ENCODE data around the gene CACNA1G.

CACNA1G gene

GRCh38 chr17:50551433-50551815 lies 9.1 kb upstream of the CACNA1G start:
- no peaks in the 10 kb centered on the region for H3K36me3 ChIP-seq (ENCODE audit: insufficient read depth, low read length)
- no peak overlapping the region for H2AFZ ChIP-seq (ENCODE audit: low read depth, low read length)
- H3K79me2 ChIP-seq (ENCODE audit: insufficient read depth, low read length): no peaks in the 10 kb centered on the region
- no peaks in the 10 kb centered on the region for H3K27me3 ChIP-seq (ENCODE audit: insufficient read depth, low read length, poor library complexity)
- no peak overlapping the region for H3K27ac ChIP-seq (ENCODE audit: low read length)
- ATAC-seq (ENCODE audit: insufficient read depth, low read depth): no peak
- H3K9me3 ChIP-seq (ENCODE audit: insufficient read depth, low read length, severe bottlenecking): no peaks in the 10 kb centered on the region
- H3K4me3 ChIP-seq (ENCODE audit: low read depth in 1 of 2, low read length in 2 of 2): no peak overlapping the region
- no peaks in the 10 kb centered on the region for H4K20me1 ChIP-seq (ENCODE audit: insufficient read depth, low read length)
- no peak for DNase-seq
- H3K4me2 ChIP-seq (ENCODE audit: insufficient read depth, low read length): no peak overlapping the region
- H3K4me1 ChIP-seq (ENCODE audit: insufficient read depth, low read length): peaks cover 15% of the 10 kb centered on the region
- no peak for TF ChIP-seq EZH2 (IDR thresholded peaks at IDR 0.05; ENCODE audit: borderline replicate concordance, low read depth, low read length, severe bottlenecking)
- TF ChIP-seq, protein P1, sequence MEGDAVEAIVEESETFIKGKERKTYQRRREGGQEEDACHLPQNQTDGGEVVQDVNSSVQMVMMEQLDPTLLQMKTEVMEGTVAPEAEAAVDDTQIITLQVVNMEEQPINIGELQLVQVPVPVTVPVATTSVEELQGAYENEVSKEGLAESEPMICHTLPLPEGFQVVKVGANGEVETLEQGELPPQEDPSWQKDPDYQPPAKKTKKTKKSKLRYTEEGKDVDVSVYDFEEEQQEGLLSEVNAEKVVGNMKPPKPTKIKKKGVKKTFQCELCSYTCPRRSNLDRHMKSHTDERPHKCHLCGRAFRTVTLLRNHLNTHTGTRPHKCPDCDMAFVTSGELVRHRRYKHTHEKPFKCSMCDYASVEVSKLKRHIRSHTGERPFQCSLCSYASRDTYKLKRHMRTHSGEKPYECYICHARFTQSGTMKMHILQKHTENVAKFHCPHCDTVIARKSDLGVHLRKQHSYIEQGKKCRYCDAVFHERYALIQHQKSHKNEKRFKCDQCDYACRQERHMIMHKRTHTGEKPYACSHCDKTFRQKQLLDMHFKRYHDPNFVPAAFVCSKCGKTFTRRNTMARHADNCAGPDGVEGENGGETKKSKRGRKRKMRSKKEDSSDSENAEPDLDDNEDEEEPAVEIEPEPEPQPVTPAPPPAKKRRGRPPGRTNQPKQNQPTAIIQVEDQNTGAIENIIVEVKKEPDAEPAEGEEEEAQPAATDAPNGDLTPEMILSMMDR (IDR thresholded peaks at IDR 0.05; ENCODE audit: borderline replicate concordance, extremely low read depth, low read length, poor library complexity, severe bottlenecking): no peak
- H3K9ac ChIP-seq (ENCODE audit: low read depth, low read length): no peak overlapping the region

GRCh38 chr17:50551884-50552283 lies 8.6 kb upstream of the CACNA1G start:
- no peak for ATAC-seq (ENCODE audit: insufficient read depth, low read depth)
- H3K27ac ChIP-seq (ENCODE audit: low read length): no peak overlapping the region
- H3K9me3 ChIP-seq (ENCODE audit: insufficient read depth, low read length, severe bottlenecking): no peaks in the 10 kb centered on the region
- no peaks in the 10 kb centered on the region for H3K27me3 ChIP-seq (ENCODE audit: insufficient read depth, low read length, poor library complexity)
- H3K9ac ChIP-seq (ENCODE audit: low read depth, low read length): no peak overlapping the region
- DNase-seq: no peak
- no peak overlapping the region for H3K4me2 ChIP-seq (ENCODE audit: insufficient read depth, low read length)
- peaks cover 10% of the 10 kb centered on the region for H3K4me1 ChIP-seq (ENCODE audit: insufficient read depth, low read length)
- no peak for TF ChIP-seq EZH2 (IDR thresholded peaks at IDR 0.05; ENCODE audit: borderline replicate concordance, low read depth, low read length, severe bottlenecking)
- TF ChIP-seq, protein P1 (IDR thresholded peaks at IDR 0.05; ENCODE audit: borderline replicate concordance, extremely low read depth, low read length, poor library complexity, severe bottlenecking): no peak
- H4K20me1 ChIP-seq (ENCODE audit: insufficient read depth, low read length): no peaks in the 10 kb centered on the region
- H3K4me3 ChIP-seq (ENCODE audit: low read depth in 1 of 2, low read length in 2 of 2): no peak overlapping the region
- H3K79me2 ChIP-seq (ENCODE audit: insufficient read depth, low read length): no peaks in the 10 kb centered on the region
- H2AFZ ChIP-seq (ENCODE audit: low read depth, low read length): no peak overlapping the region
- no peaks in the 10 kb centered on the region for H3K36me3 ChIP-seq (ENCODE audit: insufficient read depth, low read length)

DNA sequence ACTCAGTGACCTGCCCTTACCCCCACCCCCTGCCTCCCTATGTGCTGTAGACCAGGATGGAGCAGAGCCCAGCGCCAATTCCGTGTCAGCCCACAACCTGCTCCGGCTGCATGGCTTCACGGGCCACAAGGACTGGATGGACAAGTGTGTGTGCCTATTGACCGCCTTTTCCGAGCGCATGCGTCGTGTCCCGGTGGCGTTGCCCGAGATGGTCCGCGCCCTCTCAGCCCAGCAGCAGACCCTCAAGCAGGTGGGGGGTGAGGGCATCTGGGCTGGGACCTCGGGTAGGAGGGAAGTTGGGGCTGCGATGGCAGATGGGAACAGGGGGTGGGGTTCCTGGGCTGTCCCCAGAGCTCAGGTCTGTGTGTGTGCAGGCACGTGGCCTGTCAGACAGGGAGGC lies 6.3 kb upstream of the CACNA1G start:
- Histone ChIP-seq H3K27me3 (ENCODE audit: insufficient read depth, low read length, poor library complexity) (no peaks in the 10 kb centered on the region), H3K4me1 (ENCODE audit: insufficient read depth, low read length) (no peaks in the 10 kb centered on the region), H2AFZ (ENCODE audit: low read depth, low read length) (no peak overlapping the region), H3K4me3 (ENCODE audit: low read depth in 1 of 2, low read length in 2 of 2) (no peak overlapping the region), H3K79me2 (ENCODE audit: insufficient read depth, low read length) (no peaks in the 10 kb centered on the region), H4K20me1 (ENCODE audit: insufficient read depth, low read length) (peaks cover 3% of the 10 kb centered on the region; the same call in 1 of the 2 replicates), H3K9ac (ENCODE audit: low read depth, low read length) (no peak overlapping the region), H3K27ac (ENCODE audit: low read length) (no peak overlapping the region), H3K36me3 (ENCODE audit: insufficient read depth, low read length) (no peaks in the 10 kb centered on the region), H3K9me3 (ENCODE audit: insufficient read depth, low read length, severe bottlenecking) (no peaks in the 10 kb centered on the region), H3K4me2 (ENCODE audit: insufficient read depth, low read length) (no peak overlapping the region)
- ATAC-seq (ENCODE audit: insufficient read depth, low read depth) (no peak), DNase-seq (no peak)
- TF ChIP-seq, protein P1 (IDR thresholded peaks at IDR 0.05; ENCODE audit: borderline replicate concordance, extremely low read depth, low read length, poor library complexity, severe bottlenecking): no peak
- no peak for TF ChIP-seq EZH2 (IDR thresholded peaks at IDR 0.05; ENCODE audit: borderline replicate concordance, low read depth, low read length, severe bottlenecking)

DNA sequence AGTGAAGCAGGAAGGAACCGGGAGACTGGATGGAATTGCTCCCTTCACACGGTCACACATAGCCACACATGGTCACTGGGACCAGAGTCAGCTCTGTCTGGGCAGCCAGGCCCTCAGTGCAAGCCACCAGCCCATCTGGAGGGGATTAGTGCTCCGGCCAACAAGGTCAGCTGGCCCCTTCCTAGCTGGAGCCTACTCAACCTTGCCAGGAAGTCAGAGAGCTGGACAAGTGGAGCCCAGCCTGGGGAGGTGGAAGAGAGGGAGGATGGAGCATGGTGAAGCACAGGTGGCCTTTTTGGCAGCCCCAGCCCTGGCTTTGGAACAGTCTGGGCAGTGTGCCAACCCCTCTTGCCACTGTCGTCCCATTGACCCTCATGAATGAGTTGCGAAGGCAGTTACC lies 3.7 kb upstream of the CACNA1G start:
- Histone ChIP-seq H3K9ac (ENCODE audit: low read depth, low read length) (no peak overlapping the region), H3K9me3 (ENCODE audit: insufficient read depth, low read length, severe bottlenecking) (no peaks in the 10 kb centered on the region), H3K4me3 (ENCODE audit: low read depth in 1 of 2, low read length in 2 of 2) (no peak overlapping the region), H3K4me2 (ENCODE audit: insufficient read depth, low read length) (no peak overlapping the region), H3K27ac (ENCODE audit: low read length) (no peak overlapping the region), H3K36me3 (ENCODE audit: insufficient read depth, low read length) (no peaks in the 10 kb centered on the region), H3K79me2 (ENCODE audit: insufficient read depth, low read length) (no peaks in the 10 kb centered on the region), H2AFZ (ENCODE audit: low read depth, low read length) (no peak overlapping the region), H4K20me1 (ENCODE audit: insufficient read depth, low read length) (peaks cover 3% of the 10 kb centered on the region; the same call in 1 of the 2 replicates), H3K4me1 (ENCODE audit: insufficient read depth, low read length) (no peaks in the 10 kb centered on the region), H3K27me3 (ENCODE audit: insufficient read depth, low read length, poor library complexity) (no peaks in the 10 kb centered on the region)
- ATAC-seq (ENCODE audit: insufficient read depth, low read depth) (no peak), DNase-seq (no peak)
- TF ChIP-seq EZH2 (IDR thresholded peaks at IDR 0.05; ENCODE audit: borderline replicate concordance, low read depth, low read length, severe bottlenecking): no peak
- TF ChIP-seq, protein P1 (IDR thresholded peaks at IDR 0.05; ENCODE audit: borderline replicate concordance, extremely low read depth, low read length, poor library complexity, severe bottlenecking): no peak
